Lower leg skin (tissue), 4 donors: ENCODE results near the gene REELD1. TPM values are rescaled to one million over a fixed set of nuclear protein-coding genes. Genes with fewer than 3 reads are reported as not detected.

ENCODE experiments used
- DNase-seq, 2 donors: peaks; one replicate each; pipeline ENCODE4 v3.0.0-alpha.2; 2019; ENCODE audit warnings: low spot score in 2 of 2
- H3K4me3 ChIP-seq: fragments of 200-600 bp; sonication (generic); 2 replicates; pipeline ENCODE4 v1.5.1; 2017; ENCODE audit warnings: mild to moderate bottlenecking, low read depth; ENCODE audit not compliant: poor library complexity, severe bottlenecking
- CTCF ChIP-seq, 3 donors: fragments of 450-650 bp; IDR thresholded peaks; one replicate each; pipeline ENCODE4 v1.5.1; 2016; ENCODE audit warnings: antibody characterized with exemption in 3 of 3, mild to moderate bottlenecking in 3 of 3, moderate library complexity in 2 of 3
- POLR2A ChIP-seq, 2 donors: fragments of 450-650 bp; IDR thresholded peaks; one replicate each; pipeline ENCODE4 v1.6.1; 2016 to 2017; ENCODE audit warnings: antibody characterized with exemption in 2 of 2, mild to moderate bottlenecking in 1 of 2, moderate library complexity in 1 of 2
- WGBS, 2 donors: methylation state at CpG; one replicate each; pipeline ENCODE4 v1.1.5; 2018; 5-methylcytosine and 5-hydroxymethylcytosine counted together
- intact Hi-C: fragments of 100-400 bp; cut with DNase I; formaldehyde crosslinking; loops from one replicate; pipeline ENCODE4 v1.15.0; 2023; ENCODE audit warnings: low total_unique reads
- total RNA-seq, 4 donors: library from RNA; depleted of rRNA; stranded (reverse); fragments of >200 nt; gene quantifications; one replicate each; pipeline ENCODE4 v1.1.0, GENCODE V29; 2016

The REELD1 gene
- total RNA-seq, 4 donors from 2014 or later: 0.96 TPM; not detected in 3

DNA sequence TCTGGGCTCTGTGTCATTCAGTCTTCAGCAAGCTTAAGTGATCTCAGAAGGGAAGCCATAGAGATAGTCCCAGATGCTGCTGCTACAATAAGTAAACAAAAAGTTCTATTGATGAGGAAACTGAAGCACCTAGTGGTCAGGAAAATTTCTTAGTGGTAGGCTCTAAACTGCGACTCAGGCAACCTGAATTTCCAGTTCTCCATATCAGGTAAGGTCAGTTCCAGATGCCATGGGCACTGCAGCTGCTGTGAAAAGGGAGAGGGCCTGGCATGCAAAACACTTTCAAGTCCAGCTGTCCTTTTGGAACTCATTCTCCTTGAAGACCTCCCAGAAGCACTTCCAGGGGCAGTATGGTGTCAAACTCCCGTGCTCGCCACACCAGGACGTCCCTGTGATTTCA lies 46.2 kb downstream of the REELD1 start:
- 88 to 96% methylated on average over 4 of the region's 4 CpGs for WGBS, 2 donors
- no peak overlapping the region for H3K4me3 ChIP-seq
- no peak for DNase-seq
- intact Hi-C loops: no loop called here
- TF ChIP-seq POLR2A (IDR thresholded peaks at IDR 0.05): no peak
- no peak for TF ChIP-seq CTCF (IDR thresholded peaks at IDR 0.05)

DNA sequence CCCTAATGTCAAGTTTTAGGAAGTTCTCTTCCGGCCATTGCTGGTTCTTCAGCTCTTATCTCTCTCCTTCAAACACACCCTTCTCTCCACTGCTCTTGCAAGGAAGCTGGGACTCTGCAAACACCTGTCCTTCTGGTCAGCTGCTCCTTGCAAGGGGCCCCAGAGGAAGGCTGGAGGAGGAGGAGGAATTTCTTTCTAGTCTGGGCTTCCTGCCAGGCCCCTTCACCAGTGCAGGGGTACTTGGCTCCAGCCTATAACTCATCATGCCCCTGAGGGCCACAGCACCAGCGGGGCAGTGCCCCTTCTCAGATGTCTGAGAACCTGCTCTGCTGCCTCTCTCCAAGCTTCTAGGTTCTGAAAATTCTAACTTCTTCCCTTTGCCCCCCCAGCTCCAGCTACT lies 46.7 kb downstream of the REELD1 start:
- intact Hi-C loops: no loop called here
- 92 to 97% methylated on average over 2 of the region's 2 CpGs for WGBS, 2 donors
- no peak for TF ChIP-seq POLR2A (IDR thresholded peaks at IDR 0.05)
- no peak for TF ChIP-seq CTCF (IDR thresholded peaks at IDR 0.05)
- no peak overlapping the region for H3K4me3 ChIP-seq
- no peak for DNase-seq

GRCh38 chr4:146263793-146264192 lies 49.5 kb downstream of the REELD1 start:
- intact Hi-C loops: no loop called here
- TF ChIP-seq POLR2A (IDR thresholded peaks at IDR 0.05) (no peak), CTCF (IDR thresholded peaks at IDR 0.05) (no peak)
- no peak overlapping the region for H3K4me3 ChIP-seq
- no peak for DNase-seq

- 91 to 95% methylated on average over 2 of the region's 2 CpGs for WGBS, 2 donors
- intact Hi-C loops: no loop called here
- no peak for DNase-seq
- TF ChIP-seq CTCF (IDR thresholded peaks at IDR 0.05) (no peak), POLR2A (IDR thresholded peaks at IDR 0.05) (no peak)
- no peak overlapping the region for H3K4me3 ChIP-seq
Observed at GRCh38 chr4:146265950-146266490, 51.7 kb downstream of the REELD1 start.

DNA sequence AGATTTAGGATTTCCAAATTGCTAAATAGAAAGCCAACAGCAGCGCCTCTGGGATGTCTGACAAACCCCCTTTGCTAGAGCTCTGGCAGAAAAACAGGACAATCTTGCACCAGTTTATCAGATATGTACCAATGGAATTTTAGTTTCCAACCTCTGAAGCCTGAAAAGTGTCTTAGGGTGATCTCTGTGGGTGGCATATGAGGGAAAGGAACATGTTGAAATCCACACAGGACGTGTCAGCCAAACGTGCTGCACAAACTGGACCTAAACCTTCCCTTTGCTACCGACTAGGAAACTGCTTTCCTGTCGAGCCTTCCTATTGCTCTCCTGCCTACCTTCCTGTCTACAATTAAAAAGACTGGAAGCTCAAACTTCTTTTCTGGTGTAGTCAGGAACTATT lies 53.5 kb downstream of the REELD1 start:
- intact Hi-C loops: no loop called here
- DNase-seq: no peak
- TF ChIP-seq POLR2A (IDR thresholded peaks at IDR 0.05) (no peak), CTCF (IDR thresholded peaks at IDR 0.05) (no peak)
- H3K4me3 ChIP-seq: no peak overlapping the region
- 58 to 59% methylated on average over 5 of the region's 5 CpGs for WGBS, 2 donors

DNA sequence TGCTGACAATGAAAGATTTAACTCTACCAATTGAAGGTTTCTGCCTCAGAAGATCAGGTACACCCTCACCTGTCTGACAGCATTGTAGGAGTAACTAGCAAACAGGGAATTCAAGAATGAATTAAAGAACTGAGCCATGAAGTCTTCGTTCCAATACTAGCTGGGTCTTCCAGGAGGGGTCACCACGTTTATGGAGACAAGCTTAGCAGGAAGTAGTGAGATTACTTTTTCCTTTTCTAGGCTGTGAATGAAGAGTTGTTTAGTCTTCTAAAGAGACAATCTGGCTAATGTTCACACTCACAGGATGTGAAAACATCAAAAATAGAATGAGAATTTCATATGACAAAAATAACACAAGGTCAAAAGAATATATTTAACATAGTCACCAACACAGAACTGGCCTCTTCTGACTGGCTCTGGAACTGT lies 54.9 kb downstream of the REELD1 start:
- DNase-seq: no peak
- TF ChIP-seq POLR2A (IDR thresholded peaks at IDR 0.05): no peak
- TF ChIP-seq CTCF (IDR thresholded peaks at IDR 0.05): no peak
- H3K4me3 ChIP-seq: no peak overlapping the region
- intact Hi-C loops: no loop called here
- 81 to 84% methylated on average over 2 of the region's 2 CpGs for WGBS, 2 donors
